NK-92 (cell line): ENCODE measurements around the gene TARS3.
"Not testable (repeated sequence)": the region's sequence is repeated elsewhere in the genome, so short reads cannot be mapped to it uniquely, and the experiment has no call there.

Source experiments
- DNase-seq: peaks from one replicate; lab custom pipeline; 2025; ENCODE audit not compliant: unreplicated experiment; lab: John Stamatoyannopoulos, UW

The TARS3 gene

GRCh38 chr15:101657171-101657570 is 67.1 kb downstream of the TARS3 start:
- no peak for DNase-seq

- not testable (repeated sequence) for DNase-seq
These were observed 69.5 kb downstream of the TARS3 start for GRCh38 chr15:101654624-101655337.

GRCh38 chr15:101654171-101654570 is 70.1 kb downstream of the TARS3 start:
- DNase-seq = no peak

GRCh38 chr15:101652786-101653430 is 71.4 kb downstream of the TARS3 start:
- DNase-seq = no peak

- peak; percentile 79 for DNase-seq
These were observed 72.0 kb downstream of the TARS3 start, which contains the start of gene TM2D3 for GRCh38 chr15:101652098-101652785. Gene TM2D3 (minus strand): TSS chr15:101652381. CDS start chr15:101652361, 20 bp downstream.

- no peak for DNase-seq
These were observed 72.6 kb downstream of the TARS3 start for GRCh38 chr15:101651554-101652097.

GRCh38 chr15:101650145-101650544 is 74.1 kb downstream of the TARS3 start:
- no peak for DNase-seq

- DNase-seq = no peak
These were observed 75.9 kb downstream of the TARS3 start for GRCh38 chr15:101648356-101648755.

GRCh38 chr15:101647251-101647650 is 77.0 kb downstream of the TARS3 start:
- no peak for DNase-seq

- no peak for DNase-seq
These were observed 77.6 kb downstream of the TARS3 start for GRCh38 chr15:101646672-101647071.

- no peak for DNase-seq
These were observed 81.9 kb downstream of the TARS3 start for GRCh38 chr15:101642361-101642760.

- DNase-seq = no peak
These were observed 82.4 kb downstream of the TARS3 start for GRCh38 chr15:101641894-101642293.

- DNase-seq = no peak
These were observed 83.0 kb downstream of the TARS3 start for GRCh38 chr15:101641129-101641764.

- no peak for DNase-seq
These were observed 84.6 kb downstream of the TARS3 start for GRCh38 chr15:101639667-101640066.

- no peak for DNase-seq
These were observed 86.4 kb downstream of the TARS3 start for GRCh38 chr15:101637919-101638318.

GRCh38 chr15:101637516-101637915 is 86.8 kb downstream of the TARS3 start:
- no peak for DNase-seq

- no peak for DNase-seq
These were observed 87.2 kb downstream of the TARS3 start for GRCh38 chr15:101637038-101637437.

GRCh38 chr15:101635944-101636727 is 88.1 kb downstream of the TARS3 start:
- no peak for DNase-seq

GRCh38 chr15:101633356-101633755 is 90.9 kb downstream of the TARS3 start:
- DNase-seq = no peak

- not testable (repeated sequence) for DNase-seq
These were observed 97.5 kb downstream of the TARS3 start for GRCh38 chr15:101626729-101627128.
